Measurements from ENCODE around the gene ANKRD37.

- TF ChIP-seq CTCF (IDR thresholded peaks at IDR 0.05; ENCODE audit: borderline replicate concordance, extremely low read depth, low read length, poor library complexity, severe bottlenecking) = no peak
- no peak for TF ChIP-seq EZH2 (IDR thresholded peaks at IDR 0.05; ENCODE audit: borderline replicate concordance, low read depth, low read length, severe bottlenecking)
Observed at GRCh38 chr4:185351691-185352090, 45.0 kb upstream of the ANKRD37 start.

All from DND-41 (cell line).